Measurements from ENCODE around the gene NRXN3. TPM values are rescaled to one million over a fixed set of nuclear protein-coding genes. Genes with fewer than 3 reads are reported as not detected.

The NRXN3 gene
- total and polyA plus RNA-seq, 5 donors: 1.5 to 4.7 (median 4.0) TPM

DNA sequence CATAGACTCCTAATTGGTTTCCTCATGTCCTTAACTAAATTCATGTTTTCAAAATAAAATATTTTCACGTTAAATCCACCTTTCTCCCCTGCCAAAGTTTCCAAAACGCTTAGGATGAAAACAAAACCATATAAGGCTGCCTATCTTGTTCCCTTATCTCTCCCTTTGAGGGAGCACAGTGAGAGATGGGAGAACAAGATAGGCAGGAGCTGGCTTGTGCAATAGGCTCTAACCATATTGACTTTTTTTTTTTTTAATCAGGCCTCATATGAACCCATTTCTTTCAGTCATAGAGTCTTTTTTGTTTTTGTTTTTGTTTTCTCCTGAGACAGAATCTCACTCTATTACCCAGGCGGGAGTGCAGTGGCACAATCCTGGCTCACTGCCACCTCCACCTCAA, 184.9 kb downstream of the NRXN3 start:
- H3K4me3 ChIP-seq (ENCODE audit: low read length): no peak overlapping the region
- 63% methylated on average over 3 of the region's 3 CpGs for WGBS
- intact Hi-C loops (cut with DNase I): no loop called here
- no peaks in the 10 kb centered on the region for H3K9me3 ChIP-seq (ENCODE audit: control insufficient read depth, low read length)
- H3K27ac ChIP-seq (ENCODE audit: low read length): no peak overlapping the region
- ATAC-seq (no peak), DNase-seq (no peak)
- H3K4me1 ChIP-seq (ENCODE audit: control insufficient read depth, insufficient read depth, low read length): no peaks in the 10 kb centered on the region
- H3K27me3 ChIP-seq (ENCODE audit: control insufficient read depth, insufficient read depth): no peaks in the 10 kb centered on the region

DNA sequence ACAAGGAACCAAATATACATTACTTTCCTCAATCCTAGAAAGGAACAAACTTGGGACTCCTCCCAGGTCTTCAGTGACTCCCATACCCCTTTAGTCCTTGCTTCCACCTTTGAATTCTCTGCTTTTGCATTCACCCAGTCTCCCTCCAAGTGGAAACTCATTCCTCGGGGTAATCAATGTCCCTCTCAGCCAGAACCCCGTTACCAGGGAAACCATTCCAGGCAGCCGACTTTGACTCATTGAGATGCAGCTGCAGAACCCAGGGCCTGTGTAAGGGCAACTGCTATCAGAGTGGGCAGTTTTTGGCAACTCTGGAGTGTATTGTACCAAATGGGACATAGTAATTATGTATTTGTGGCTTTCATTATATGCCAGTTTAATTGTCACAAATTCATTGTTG, 186.2 kb downstream of the NRXN3 start:
- Histone ChIP-seq H3K27me3 (ENCODE audit: control insufficient read depth, insufficient read depth) (no peaks in the 10 kb centered on the region), H3K4me3 (ENCODE audit: low read length) (no peak overlapping the region), H3K27ac (ENCODE audit: low read length) (no peak overlapping the region), H3K9me3 (ENCODE audit: control insufficient read depth, low read length) (no peaks in the 10 kb centered on the region), H3K4me1 (ENCODE audit: control insufficient read depth, insufficient read depth, low read length) (no peaks in the 10 kb centered on the region)
- WGBS: 36% methylated on average over 3 of the region's 3 CpGs
- ATAC-seq (no peak), DNase-seq (no peak)
- intact Hi-C loops (cut with DNase I): no loop called here

DNA sequence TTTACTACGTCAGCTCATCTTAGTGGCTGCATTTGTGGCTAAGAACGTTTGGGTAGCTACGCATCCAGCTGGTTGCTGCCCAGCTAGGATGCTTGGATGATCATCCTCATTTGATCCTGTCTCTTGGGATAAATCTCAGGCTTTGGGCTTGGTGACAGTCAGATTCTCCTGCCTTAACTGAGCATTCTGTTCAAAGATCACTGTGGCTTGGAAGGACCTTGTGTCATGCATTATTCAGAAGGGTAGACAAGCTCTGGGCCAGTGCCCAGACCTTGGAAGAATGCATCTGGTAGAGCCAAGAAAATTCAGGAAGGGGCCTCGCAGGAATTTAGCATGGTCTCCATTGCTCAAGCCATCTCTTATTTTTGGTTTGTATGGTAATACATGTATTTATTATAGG, 188.4 kb downstream of the NRXN3 start:
- ATAC-seq (no peak), DNase-seq (no peak)
- no peak overlapping the region for H3K4me3 ChIP-seq (ENCODE audit: low read length)
- no peaks in the 10 kb centered on the region for H3K9me3 ChIP-seq (ENCODE audit: control insufficient read depth, low read length)
- WGBS: 61% methylated on average over 4 of the region's 4 CpGs
- H3K27ac ChIP-seq (ENCODE audit: low read length): no peak overlapping the region
- no peaks in the 10 kb centered on the region for H3K4me1 ChIP-seq (ENCODE audit: control insufficient read depth, insufficient read depth, low read length)
- no peaks in the 10 kb centered on the region for H3K27me3 ChIP-seq (ENCODE audit: control insufficient read depth, insufficient read depth)
- intact Hi-C loops (cut with DNase I): no loop called here

DNA sequence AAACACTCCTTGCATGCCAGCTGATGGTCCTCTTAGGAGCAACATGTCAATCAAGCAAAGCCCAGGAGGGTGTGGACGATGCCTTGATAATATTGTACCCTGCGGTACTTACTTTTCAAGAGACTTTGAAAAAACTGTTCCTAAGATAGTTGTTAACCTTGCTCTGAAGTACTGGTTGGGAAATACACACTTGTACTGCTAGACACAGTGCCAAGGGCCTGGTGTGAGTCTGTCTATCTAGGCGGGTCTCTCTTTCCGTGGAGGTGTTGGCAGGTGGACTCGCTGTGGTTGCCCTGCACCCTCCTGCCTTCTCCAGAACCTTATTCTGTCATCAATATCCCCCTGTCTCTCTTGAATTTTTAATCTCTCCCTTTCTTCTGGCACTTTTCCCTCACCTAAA, 189.4 kb downstream of the NRXN3 start:
- intact Hi-C loops (cut with DNase I): no loop called here
- no peak for DNase-seq
- Histone ChIP-seq H3K4me1 (ENCODE audit: control insufficient read depth, insufficient read depth, low read length) (no peaks in the 10 kb centered on the region), H3K9me3 (ENCODE audit: control insufficient read depth, low read length) (no peaks in the 10 kb centered on the region), H3K27me3 (ENCODE audit: control insufficient read depth, insufficient read depth) (no peaks in the 10 kb centered on the region), H3K27ac (ENCODE audit: low read length) (no peak overlapping the region), H3K4me3 (ENCODE audit: low read length) (no peak overlapping the region)
- no peak for ATAC-seq
- WGBS: 65% methylated on average over 5 of the region's 5 CpGs

DNA sequence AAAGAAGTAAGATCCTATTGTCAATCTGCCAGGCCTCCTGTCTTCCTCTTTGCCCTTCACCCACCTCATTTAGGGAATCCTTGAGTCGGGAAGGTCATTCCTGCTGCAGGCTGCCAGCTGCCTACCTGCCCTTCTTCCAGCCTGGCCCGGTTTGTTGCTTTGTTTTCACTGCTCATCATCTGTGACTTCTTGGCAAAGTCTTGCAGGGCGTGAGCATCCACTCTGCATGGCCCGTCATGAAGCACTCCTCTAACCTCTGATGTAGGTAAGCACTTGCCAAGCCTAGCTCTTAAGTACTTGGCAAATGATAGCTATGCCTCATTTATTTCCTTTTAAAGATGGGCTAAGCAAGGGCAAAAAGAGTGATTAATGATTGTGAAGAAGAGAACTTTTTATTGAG, 192.8 kb downstream of the NRXN3 start:
- H3K4me1 ChIP-seq (ENCODE audit: control insufficient read depth, insufficient read depth, low read length): no peaks in the 10 kb centered on the region
- no peak overlapping the region for H3K27ac ChIP-seq (ENCODE audit: low read length)
- DNase-seq (peak in 1 of 3 donors; percentile 15), ATAC-seq (no peak)
- intact Hi-C loops (cut with DNase I): no loop called here
- no peaks in the 10 kb centered on the region for H3K27me3 ChIP-seq (ENCODE audit: control insufficient read depth, insufficient read depth)
- no peaks in the 10 kb centered on the region for H3K9me3 ChIP-seq (ENCODE audit: control insufficient read depth, low read length)
- H3K4me3 ChIP-seq (ENCODE audit: low read length): no peak overlapping the region
- 70% methylated on average over 4 of the region's 4 CpGs for WGBS

DNA sequence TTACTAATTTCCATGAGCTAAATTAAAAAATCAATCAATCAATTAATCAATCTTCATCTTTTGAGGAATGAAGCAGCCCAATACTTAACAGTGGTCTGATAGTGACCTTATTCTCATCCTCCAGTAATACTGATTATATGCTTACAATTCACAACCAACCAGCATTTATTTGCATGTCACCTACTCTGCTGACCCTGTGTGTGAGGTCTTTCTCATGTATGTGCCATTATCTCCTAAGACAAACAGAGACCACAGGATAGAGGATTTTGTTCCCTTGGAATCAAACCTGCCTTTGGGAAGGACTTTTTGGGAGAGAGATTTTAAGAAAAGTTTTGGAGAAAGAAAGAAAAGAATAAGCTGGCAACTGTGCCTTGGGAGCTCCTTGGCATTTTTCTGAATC, 197.2 kb downstream of the NRXN3 start:
- Histone ChIP-seq H3K27ac (ENCODE audit: low read length) (no peak overlapping the region), H3K4me1 (ENCODE audit: control insufficient read depth, insufficient read depth, low read length) (no peaks in the 10 kb centered on the region), H3K27me3 (ENCODE audit: control insufficient read depth, insufficient read depth) (no peaks in the 10 kb centered on the region), H3K4me3 (ENCODE audit: low read length) (no peak overlapping the region), H3K9me3 (ENCODE audit: control insufficient read depth, low read length) (no peaks in the 10 kb centered on the region)
- DNase-seq (no peak), ATAC-seq (no peak)
- intact Hi-C loops (cut with DNase I): no loop called here

DNA sequence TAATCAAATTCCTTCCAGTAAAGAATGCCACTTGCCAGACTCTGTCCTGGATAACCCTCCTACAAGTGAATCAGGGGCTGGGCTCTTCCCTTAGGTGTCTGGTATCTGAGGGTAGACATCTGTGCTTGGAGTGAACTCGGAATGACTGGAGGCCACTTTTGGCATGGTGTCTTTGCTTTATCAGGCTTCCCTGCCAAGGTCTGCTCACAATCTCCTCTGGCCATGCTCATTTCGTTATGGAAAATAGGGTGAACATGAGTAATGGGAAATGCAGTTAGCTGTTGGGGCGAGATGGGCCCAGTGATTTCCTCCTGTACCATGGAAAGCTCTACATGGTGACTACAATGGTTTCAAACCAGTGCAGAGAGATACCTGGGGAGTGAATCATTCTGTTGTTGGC, 212.9 kb downstream of the NRXN3 start:
- no peaks in the 10 kb centered on the region for H3K4me1 ChIP-seq (ENCODE audit: control insufficient read depth, insufficient read depth, low read length)
- intact Hi-C loops (cut with DNase I): no loop called here
- H3K9me3 ChIP-seq (ENCODE audit: control insufficient read depth, low read length): no peaks in the 10 kb centered on the region
- no peaks in the 10 kb centered on the region for H3K27me3 ChIP-seq (ENCODE audit: control insufficient read depth, insufficient read depth)
- WGBS: 62% methylated on average over 3 of the region's 3 CpGs
- H3K27ac ChIP-seq (ENCODE audit: low read length): no peak overlapping the region
- DNase-seq (no peak), ATAC-seq (no peak)
- H3K4me3 ChIP-seq (ENCODE audit: low read length): no peak overlapping the region

DNA sequence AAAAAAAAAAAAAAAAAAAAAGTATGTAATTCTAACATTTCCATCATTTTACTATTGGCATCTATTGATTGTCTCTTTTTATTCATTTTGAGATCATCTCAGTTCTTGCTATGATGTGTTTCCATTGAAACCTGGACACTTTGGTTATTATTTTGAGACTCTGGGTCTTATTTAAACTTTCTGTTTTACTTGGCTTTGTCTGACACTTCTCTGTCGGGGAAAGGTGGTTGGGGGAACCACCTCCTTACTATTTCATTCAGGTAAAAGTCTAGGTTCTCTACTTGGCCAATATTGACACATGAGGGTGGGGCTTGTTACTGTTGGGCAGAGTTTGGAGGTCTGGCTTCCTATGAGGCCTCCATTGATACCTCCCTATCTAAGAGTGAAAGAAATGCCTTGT, 228.0 kb downstream of the NRXN3 start:
- WGBS: 75% methylated on average over 1 of the region's 1 CpG
- ATAC-seq (no peak), DNase-seq (no peak)
- Histone ChIP-seq H3K27ac (ENCODE audit: low read length) (no peak overlapping the region), H3K4me1 (ENCODE audit: control insufficient read depth, insufficient read depth, low read length) (no peaks in the 10 kb centered on the region), H3K4me3 (ENCODE audit: low read length) (no peak overlapping the region), H3K9me3 (ENCODE audit: control insufficient read depth, low read length) (no peaks in the 10 kb centered on the region), H3K27me3 (ENCODE audit: control insufficient read depth, insufficient read depth) (no peaks in the 10 kb centered on the region)
- intact Hi-C loops (cut with DNase I): no loop called here

DNA sequence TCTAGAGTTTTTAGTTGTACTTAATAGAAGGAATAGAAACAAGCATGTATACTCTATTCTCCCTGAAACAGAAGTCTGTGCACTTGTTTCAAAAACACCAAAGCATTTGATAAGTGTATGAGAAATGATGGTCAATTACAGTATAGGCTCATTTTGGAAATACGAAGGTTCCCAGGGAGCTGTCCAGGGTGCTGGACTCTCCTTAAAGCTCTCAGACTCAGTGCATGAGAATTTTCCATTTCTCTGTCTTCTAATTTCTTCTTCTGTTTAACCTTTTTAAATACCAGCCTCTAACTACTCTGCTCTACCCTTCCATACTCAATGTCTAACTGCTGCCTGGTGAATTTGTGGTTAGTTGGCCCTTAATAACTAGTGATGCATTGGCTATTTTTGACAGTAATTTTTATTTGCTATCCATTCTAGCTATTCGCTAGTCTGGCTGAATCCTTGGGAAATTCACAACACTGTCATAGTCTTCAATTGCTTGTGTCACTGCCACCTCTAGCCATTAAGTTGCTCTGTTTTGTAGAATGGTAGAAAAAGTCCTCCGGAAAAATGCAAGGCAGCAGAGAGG, 229.2 kb downstream of the NRXN3 start:
- WGBS: 58% methylated on average over 3 of the region's 3 CpGs
- no peak for DNase-seq
- H3K27me3 ChIP-seq (ENCODE audit: control insufficient read depth, insufficient read depth): no peaks in the 10 kb centered on the region

DNA sequence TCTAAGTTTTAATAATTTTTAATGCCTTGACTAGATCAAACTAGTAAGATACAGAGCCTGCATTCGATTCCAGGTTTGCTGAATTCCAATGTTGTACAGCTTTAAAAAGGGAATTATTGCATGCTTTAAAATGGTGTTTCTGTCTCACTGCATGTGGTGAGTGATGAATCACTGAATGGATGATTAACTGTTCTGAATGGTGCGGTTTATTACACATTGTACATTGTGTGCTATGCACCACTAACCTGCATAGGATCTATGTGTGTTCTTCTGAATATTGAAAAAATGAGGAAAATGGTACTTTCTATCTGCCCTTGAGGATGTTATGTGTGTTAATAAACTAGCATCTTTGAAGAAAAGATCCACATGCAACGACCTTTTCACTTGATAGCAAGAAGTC, 231.7 kb downstream of the NRXN3 start:
- no peaks in the 10 kb centered on the region for H3K4me1 ChIP-seq (ENCODE audit: control insufficient read depth, insufficient read depth, low read length)
- no peaks in the 10 kb centered on the region for H3K9me3 ChIP-seq (ENCODE audit: control insufficient read depth, low read length)
- H3K27me3 ChIP-seq (ENCODE audit: control insufficient read depth, insufficient read depth): no peaks in the 10 kb centered on the region
- intact Hi-C loops (cut with DNase I): no loop called here
- DNase-seq: no peak
- no peak overlapping the region for H3K4me3 ChIP-seq (ENCODE audit: low read length)
- no peak for ATAC-seq
- no peak overlapping the region for H3K27ac ChIP-seq (ENCODE audit: low read length)
- WGBS: 73% methylated on average over 3 of the region's 3 CpGs

More for the DNA sequence above, 229.2 kb downstream of the NRXN3 start:
- Histone ChIP-seq H3K9me3 (ENCODE audit: control insufficient read depth, low read length) (no peaks in the 10 kb centered on the region), H3K27ac (ENCODE audit: low read length) (no peak overlapping the region), H3K4me1 (ENCODE audit: control insufficient read depth, insufficient read depth, low read length) (no peaks in the 10 kb centered on the region), H3K4me3 (ENCODE audit: low read length) (no peak overlapping the region)
- intact Hi-C loops (cut with DNase I): no loop called here
- ATAC-seq: no peak

DNA sequence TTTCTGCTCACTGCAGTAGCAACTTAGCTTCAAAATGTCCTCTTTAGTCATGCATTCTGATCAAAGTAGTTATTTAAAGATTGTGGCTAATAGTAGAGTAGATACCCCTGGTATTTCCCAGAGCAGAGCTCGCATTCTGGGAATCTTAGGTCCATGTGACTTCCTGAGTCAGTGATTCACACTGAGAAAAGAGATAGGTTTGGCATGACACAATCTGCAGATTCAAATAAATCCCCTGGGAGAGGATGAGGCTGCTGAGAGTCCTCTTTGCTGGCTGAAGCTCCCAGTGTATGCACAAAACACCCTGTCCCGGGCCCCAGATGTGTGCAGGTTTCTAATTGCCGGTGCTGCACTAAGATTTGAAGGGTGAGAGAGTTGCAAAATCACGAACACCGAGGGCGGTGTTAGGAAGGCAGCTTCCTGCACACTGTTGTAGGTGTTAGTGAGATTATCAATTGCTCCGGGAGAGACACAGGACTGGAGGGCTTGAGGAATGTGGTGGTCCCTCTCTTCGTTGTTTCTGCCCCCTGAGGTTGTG, 233.2 kb downstream of the NRXN3 start:
- no peak overlapping the region for H3K27ac ChIP-seq (ENCODE audit: low read length)
- DNase-seq: no peak
- no peaks in the 10 kb centered on the region for H3K4me1 ChIP-seq (ENCODE audit: control insufficient read depth, insufficient read depth, low read length)
- no peak overlapping the region for H3K4me3 ChIP-seq (ENCODE audit: low read length)
- no peaks in the 10 kb centered on the region for H3K27me3 ChIP-seq (ENCODE audit: control insufficient read depth, insufficient read depth)
- intact Hi-C loops (cut with DNase I): no loop called here
- peak in 1 of 2 donors; percentile 51 for ATAC-seq
- no peaks in the 10 kb centered on the region for H3K9me3 ChIP-seq (ENCODE audit: control insufficient read depth, low read length)
- 12% methylated on average over 8 of the region's 8 CpGs for WGBS
